CD4-positive, alpha-beta memory T cell (primary cell): ENCODE data around the gene TAS2R16. TPM values are rescaled to one million over a fixed set of nuclear protein-coding genes. Genes with fewer than 3 reads are reported as not detected.
"Not testable (repeated sequence)": the region's sequence is repeated elsewhere in the genome, so short reads cannot be mapped to it uniquely, and the experiment has no call there.

ENCODE experiments used
- CTCF ChIA-PET: fragments of 350-600 bp; sonication (Branson Sonifier 250); formaldehyde crosslinking; loops from one replicate; lab custom pipeline; 2021; ENCODE audit warnings: inconsistent platforms; ENCODE audit not compliant: partially characterized antibody; lab: Charles Lee
- POLR2A ChIA-PET: fragments of 350-600 bp; sonication (Branson Sonifier 250); formaldehyde crosslinking; loops from one replicate; lab custom pipeline; 2021; ENCODE audit not compliant: partially characterized antibody; lab: Charles Lee
- DNase-seq, 5 donors: peaks; one replicate each; pipeline versions ENCODE4 v3.0.0 to v3.0.0-alpha.2; 2020 to 2022; ENCODE audit warnings: mixed read lengths in 1 of 5
- H3K27ac ChIP-seq: one replicate; pipeline ENCODE4 v1.7.0; 2013; ENCODE audit warnings: low read depth, low read length
- H3K27me3 ChIP-seq: 2 replicates; pipeline ENCODE4 v1.7.0; 2013; ENCODE audit warnings: mild to moderate bottlenecking, low read length, moderate library complexity; ENCODE audit not compliant: insufficient read depth
- H3K36me3 ChIP-seq: 2 replicates; pipeline ENCODE4 v1.7.0; 2013; ENCODE audit warnings: mild to moderate bottlenecking, low read length, moderate library complexity; ENCODE audit not compliant: insufficient read depth
- H3K4me1 ChIP-seq: 2 replicates; pipeline ENCODE4 v1.7.0; 2013; ENCODE audit warnings: mild to moderate bottlenecking, low read length, moderate library complexity; ENCODE audit not compliant: insufficient read depth
- H3K4me3 ChIP-seq, 2 donors: one replicate each; pipeline ENCODE4 v1.7.0; 2013; ENCODE audit warnings: low read length in 2 of 2, mild to moderate bottlenecking in 1 of 2
- H3K9me3 ChIP-seq, 2 donors: one replicate each; pipeline ENCODE4 v1.7.0; 2013; ENCODE audit warnings: low read length in 2 of 2, control low read depth in 1 of 2; ENCODE audit not compliant: control insufficient read depth in 1 of 2
- H3K27ac Mint-ChIP-seq, 7 donors: one replicate each; pipeline ENCODE4 v1.8.0; 2020 to 2021; ENCODE audit warnings: mixed read lengths in 7 of 7, mild to moderate bottlenecking in 6 of 7, inconsistent platforms in 3 of 7, moderate library complexity in 3 of 7
- H3K27me3 Mint-ChIP-seq, 2 donors: one replicate each; pipeline ENCODE4 v1.8.0; 2020 to 2021; ENCODE audit warnings: mixed read lengths in 2 of 2
- H3K36me3 Mint-ChIP-seq, 2 donors: one replicate each; pipeline ENCODE4 v1.8.0; 2020 to 2021; ENCODE audit warnings: mixed read lengths in 2 of 2, inconsistent platforms in 1 of 2, mild to moderate bottlenecking in 1 of 2
- H3K4me1 Mint-ChIP-seq, 4 donors: one replicate each; pipeline ENCODE4 v1.8.0; 2020 to 2021; ENCODE audit warnings: mixed read lengths in 4 of 4, mild to moderate bottlenecking in 1 of 4
- H3K4me3 Mint-ChIP-seq, 8 donors: one replicate each; pipeline ENCODE4 v1.8.0; 2020 to 2021; ENCODE audit warnings: mixed read lengths in 8 of 8, mild to moderate bottlenecking in 7 of 8, moderate library complexity in 6 of 8, inconsistent platforms in 3 of 8
- H3K9me3 Mint-ChIP-seq, 8 donors: one replicate each; pipeline ENCODE4 v1.8.0; 2020 to 2021; ENCODE audit warnings: mixed read lengths in 8 of 8, mild to moderate bottlenecking in 5 of 8, inconsistent platforms in 3 of 8, moderate library complexity in 1 of 8
- intact Hi-C: fragments of 100-400 bp; cut with micrococcal nuclease; formaldehyde crosslinking; loops from one replicate; pipeline ENCODE4 v1.15.1; 2023
- polyA plus RNA-seq, 2 donors: library from polyadenylated mRNA; unstranded; fragments of 300-500 nt; fragmentation: Illumina TruSeq; gene quantifications; one replicate each; pipeline ENCODE4 v1.2.3, GENCODE V29; 2021
- total RNA-seq, 2 experiments: library from RNA; stranded (reverse); gene quantifications; one replicate each; pipeline ENCODE4 v1.2.3, GENCODE V29; 2021

The TAS2R16 gene
- total and polyA plus RNA-seq, 4 experiments from 2014 or later: not detected

- H3K27me3 Mint-ChIP-seq: no peaks in the 10 kb centered on the region
- no peaks in the 10 kb centered on the region for H3K4me1 ChIP-seq
- H3K9me3 Mint-ChIP-seq: peaks cover 0 to 14% (median 1%) of the 10 kb centered on the region in 8 donors
- H3K9me3 ChIP-seq: no peaks in the 10 kb centered on the region
- CTCF ChIA-PET: no interaction called here
- no peaks in the 10 kb centered on the region for H3K36me3 Mint-ChIP-seq
- POLR2A ChIA-PET: no interaction called here
- H3K4me3 Mint-ChIP-seq: no peak overlapping the region
- no peak overlapping the region for H3K4me3 ChIP-seq
- no peak overlapping the region for H3K27ac Mint-ChIP-seq
- no peaks in the 10 kb centered on the region for H3K4me1 Mint-ChIP-seq
- H3K27me3 ChIP-seq: no peaks in the 10 kb centered on the region
- H3K36me3 ChIP-seq: no peaks in the 10 kb centered on the region
- no peak overlapping the region for H3K27ac ChIP-seq
- intact Hi-C loops: no loop called here
- DNase-seq: no peak
These were observed 21.3 kb downstream of the TAS2R16 start for GRCh38 chr7:122974229-122974628.

GRCh38 chr7:122972056-122972455, 23.4 kb downstream of the TAS2R16 start:
- no peak for DNase-seq

GRCh38 chr7:122970740-122971725, 24.5 kb downstream of the TAS2R16 start:
- no peak for DNase-seq
- H3K27ac Mint-ChIP-seq: no peak overlapping the region
- POLR2A ChIA-PET: no interaction called here
- peaks cover 0 to 7% (median 2%) of the 10 kb centered on the region in 8 donors for H3K9me3 Mint-ChIP-seq
- H3K27me3 Mint-ChIP-seq: no peaks in the 10 kb centered on the region
- no peaks in the 10 kb centered on the region for H3K36me3 ChIP-seq
- H3K36me3 Mint-ChIP-seq: no peaks in the 10 kb centered on the region
- no peak overlapping the region for H3K4me3 Mint-ChIP-seq
- H3K4me1 Mint-ChIP-seq: no peaks in the 10 kb centered on the region
- intact Hi-C loops: no loop called here
- H3K27me3 ChIP-seq: no peaks in the 10 kb centered on the region
- no peak overlapping the region for H3K27ac ChIP-seq
- H3K4me1 ChIP-seq: no peaks in the 10 kb centered on the region
- CTCF ChIA-PET: no interaction called here
- H3K9me3 ChIP-seq: no peaks in the 10 kb centered on the region
- H3K4me3 ChIP-seq: no peak overlapping the region

More at GRCh38 chr7:122972056-122972455, 23.4 kb downstream of the TAS2R16 start:
- Histone ChIP-seq H3K27ac (no peak overlapping the region), H3K4me3 (no peak overlapping the region), H3K4me1 (no peaks in the 10 kb centered on the region), H3K9me3 (no peaks in the 10 kb centered on the region), H3K27me3 (no peaks in the 10 kb centered on the region), H3K36me3 (no peaks in the 10 kb centered on the region)
- Mint-ChIP-seq H3K9me3 (peaks cover 0 to 9% (median 3%) of the 10 kb centered on the region in 8 donors), H3K4me3 (no peak overlapping the region), H3K4me1 (no peaks in the 10 kb centered on the region), H3K27ac (no peak overlapping the region), H3K27me3 (no peaks in the 10 kb centered on the region), H3K36me3 (no peaks in the 10 kb centered on the region)
- POLR2A ChIA-PET: no interaction called here
- intact Hi-C loops: no loop called here
- CTCF ChIA-PET: no interaction called here

- peaks cover 0 to 6% (median 2%) of the 10 kb centered on the region in 8 donors for H3K9me3 Mint-ChIP-seq
- H3K36me3 Mint-ChIP-seq: no peaks in the 10 kb centered on the region
- Histone ChIP-seq H3K9me3 (no peaks in the 10 kb centered on the region), H3K4me3 (no peak overlapping the region), H3K36me3 (no peaks in the 10 kb centered on the region), H3K27me3 (no peaks in the 10 kb centered on the region), H3K4me1 (no peaks in the 10 kb centered on the region), H3K27ac (no peak overlapping the region)
- intact Hi-C loops: no loop called here
- DNase-seq: no peak
- CTCF ChIA-PET: no interaction called here
- no peaks in the 10 kb centered on the region for H3K27me3 Mint-ChIP-seq
- H3K4me1 Mint-ChIP-seq: no peaks in the 10 kb centered on the region
- POLR2A ChIA-PET: no interaction called here
- H3K27ac Mint-ChIP-seq: no peak overlapping the region
- no peak overlapping the region for H3K4me3 Mint-ChIP-seq
These were observed 27.1 kb downstream of the TAS2R16 start for GRCh38 chr7:122968389-122968788.

GRCh38 chr7:122965306-122965705, 30.2 kb downstream of the TAS2R16 start:
- H3K4me1 ChIP-seq: no peaks in the 10 kb centered on the region
- ChIA-PET POLR2A (no interaction called here), CTCF (no interaction called here)
- Mint-ChIP-seq H3K4me1 (no peaks in the 10 kb centered on the region), H3K9me3 (peaks cover 0 to 10% (median 3%) of the 10 kb centered on the region in 8 donors), H3K27ac (no peak overlapping the region), H3K36me3 (no peaks in the 10 kb centered on the region), H3K4me3 (no peak overlapping the region), H3K27me3 (no peaks in the 10 kb centered on the region)
- H3K27me3 ChIP-seq: no peaks in the 10 kb centered on the region
- H3K4me3 ChIP-seq: no peak overlapping the region
- intact Hi-C loops: no loop called here
- no peak for DNase-seq
- H3K36me3 ChIP-seq: no peaks in the 10 kb centered on the region
- no peaks in the 10 kb centered on the region for H3K9me3 ChIP-seq
- no peak overlapping the region for H3K27ac ChIP-seq

- H3K9me3 ChIP-seq, intact Hi-C loops, H3K4me3 ChIP-seq, H3K27ac ChIP-seq, H3K36me3 Mint-ChIP-seq, POLR2A ChIA-PET, H3K36me3 ChIP-seq, H3K27me3 ChIP-seq, H3K4me1 Mint-ChIP-seq, H3K4me1 ChIP-seq, DNase-seq, CTCF ChIA-PET, H3K4me3 Mint-ChIP-seq, H3K27ac Mint-ChIP-seq, H3K27me3 Mint-ChIP-seq: not testable (repeated sequence)
- H3K9me3 Mint-ChIP-seq: peaks cover 2 to 14% (median 6%) of the 10 kb centered on the region in 8 donors
These were observed 41.8 kb downstream of the TAS2R16 start for GRCh38 chr7:122953678-122954077.

- no peak overlapping the region for H3K4me3 Mint-ChIP-seq
- POLR2A ChIA-PET: no interaction called here
- H3K27ac Mint-ChIP-seq: no peak overlapping the region
- no peak overlapping the region for H3K4me3 ChIP-seq
- H3K27me3 Mint-ChIP-seq: no peaks in the 10 kb centered on the region
- no peak overlapping the region for H3K27ac ChIP-seq
- peaks cover 2 to 12% (median 4%) of the 10 kb centered on the region in 8 donors for H3K9me3 Mint-ChIP-seq
- H3K27me3 ChIP-seq: no peaks in the 10 kb centered on the region
- no peaks in the 10 kb centered on the region for H3K4me1 Mint-ChIP-seq
- no peaks in the 10 kb centered on the region for H3K36me3 ChIP-seq
- H3K4me1 ChIP-seq: no peaks in the 10 kb centered on the region
- no peaks in the 10 kb centered on the region for H3K36me3 Mint-ChIP-seq
- CTCF ChIA-PET: no interaction called here
- DNase-seq: no peak
- intact Hi-C loops: no loop called here
- no peaks in the 10 kb centered on the region for H3K9me3 ChIP-seq
These were observed 44.5 kb downstream of the TAS2R16 start for GRCh38 chr7:122951006-122951405.
